ENCODE data around the gene ALKAL2. TPM values are rescaled to one million over a fixed set of nuclear protein-coding genes. Genes with fewer than 3 reads are reported as not detected.
"Not testable (repeated sequence)": the region's sequence is repeated elsewhere in the genome, so short reads cannot be mapped to it uniquely, and the experiment has no call there.

Gene ALKAL2
- polyA plus RNA-seq, 1 experiment: not detected

- no peak overlapping the region for H3K4me3 ChIP-seq (ENCODE audit: low read depth, low read length)
- ChIA-PET CTCF (no interaction called here), POLR2A (no interaction called here)
- no peak for TF ChIP-seq CTCF (IDR thresholded peaks at IDR 0.05; ENCODE audit: low read depth, low read length)
- peaks cover 57% of the 10 kb centered on the region for H3K9me3 ChIP-seq (ENCODE audit: control insufficient read depth, insufficient read depth, low read length)
- no peak for DNase-seq (ENCODE audit: low read depth, low spot score)
- no peaks in the 10 kb centered on the region for H3K27me3 ChIP-seq (ENCODE audit: control insufficient read depth, insufficient read depth, low read length)
- no peak overlapping the region for H3K27ac ChIP-seq (ENCODE audit: low read depth, low read length)
These were observed 28.5 kb upstream of the ALKAL2 start for GRCh38 chr2:316381-316780.

- H3K27me3 ChIP-seq (ENCODE audit: control insufficient read depth, insufficient read depth, low read length); H3K27ac ChIP-seq (ENCODE audit: low read depth, low read length); CTCF ChIA-PET; POLR2A ChIA-PET; H3K4me3 ChIP-seq (ENCODE audit: low read depth, low read length); DNase-seq (ENCODE audit: low read depth, low spot score): not testable (repeated sequence)
- peaks cover 57% of the 10 kb centered on the region for H3K9me3 ChIP-seq (ENCODE audit: control insufficient read depth, insufficient read depth, low read length)
These were observed 28.0 kb upstream of the ALKAL2 start for GRCh38 chr2:315925-316324.

DNA sequence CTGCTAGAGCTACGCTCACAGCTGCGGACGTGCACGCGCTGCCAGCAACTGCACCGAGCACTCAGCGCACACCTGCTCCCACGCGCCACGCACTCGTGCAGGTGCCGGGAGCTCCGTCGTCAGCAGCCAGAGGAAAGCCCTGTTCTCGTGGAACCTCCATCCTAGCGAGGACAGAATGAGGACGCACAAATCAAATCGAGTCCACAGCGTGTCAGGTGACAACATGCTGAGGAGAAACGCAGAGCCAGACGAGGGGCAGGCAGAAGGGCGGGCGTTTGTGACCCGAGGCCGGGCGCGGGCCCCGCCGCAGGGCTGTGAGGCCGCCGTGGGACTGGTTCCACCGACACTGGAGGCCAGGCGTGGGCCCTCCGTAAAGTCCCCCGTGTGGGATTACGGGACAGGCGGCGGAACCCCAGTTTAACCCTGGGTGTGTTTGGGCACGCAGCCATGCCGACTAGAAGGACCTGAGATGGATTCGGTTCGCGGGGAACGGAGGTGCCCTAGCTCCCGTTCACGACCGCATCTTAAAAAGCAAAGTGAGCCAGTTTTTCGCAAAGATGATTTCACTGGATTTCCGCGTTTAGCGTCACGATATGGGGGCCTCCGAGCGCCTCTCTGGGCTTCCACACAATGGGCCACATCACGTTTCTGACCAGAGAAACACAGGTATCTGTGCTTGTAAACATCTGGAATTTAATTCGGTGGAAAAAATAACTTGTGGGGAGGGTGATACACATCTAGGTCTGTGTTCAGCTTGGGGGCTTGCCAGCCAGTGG lies 26.9 kb upstream of the ALKAL2 start:
- CTCF ChIA-PET: no interaction called here
- no peak overlapping the region for H3K27ac ChIP-seq (ENCODE audit: low read depth, low read length)
- POLR2A ChIA-PET: no interaction called here
- peaks cover 50% of the 10 kb centered on the region for H3K9me3 ChIP-seq (ENCODE audit: control insufficient read depth, insufficient read depth, low read length)
- no peak overlapping the region for H3K4me3 ChIP-seq (ENCODE audit: low read depth, low read length)
- no peak for TF ChIP-seq CTCF (IDR thresholded peaks at IDR 0.05; ENCODE audit: low read depth, low read length)
- no peaks in the 10 kb centered on the region for H3K27me3 ChIP-seq (ENCODE audit: control insufficient read depth, insufficient read depth, low read length)
- no peak for DNase-seq (ENCODE audit: low read depth, low spot score)

DNA sequence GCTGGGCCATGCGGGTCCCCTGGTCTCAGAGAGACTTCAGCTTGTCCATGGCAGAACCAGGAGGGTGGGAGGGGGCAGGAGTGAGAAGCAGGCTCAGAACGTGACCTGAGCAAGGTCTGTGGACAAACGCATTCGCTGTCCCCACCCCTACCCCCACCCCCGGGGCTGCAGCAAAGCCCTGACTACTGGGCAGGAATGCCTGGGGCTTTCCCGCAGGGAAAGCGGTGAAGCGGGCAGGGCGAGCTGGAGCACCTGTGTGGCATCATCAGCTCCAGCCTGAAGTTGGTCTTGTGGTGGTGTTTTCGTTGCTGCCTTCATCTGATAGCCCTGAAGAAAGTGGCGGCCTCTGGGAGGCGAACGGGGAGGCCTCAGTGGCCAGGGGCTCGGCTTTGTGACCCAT lies 26.1 kb upstream of the ALKAL2 start:
- Histone ChIP-seq H3K27ac (ENCODE audit: low read depth, low read length) (no peak overlapping the region), H3K27me3 (ENCODE audit: control insufficient read depth, insufficient read depth, low read length) (no peaks in the 10 kb centered on the region), H3K4me3 (ENCODE audit: low read depth, low read length) (no peak overlapping the region), H3K9me3 (ENCODE audit: control insufficient read depth, insufficient read depth, low read length) (peaks cover 44% of the 10 kb centered on the region)
- CTCF ChIA-PET: no interaction called here
- DNase-seq (ENCODE audit: low read depth, low spot score): no peak
- POLR2A ChIA-PET: no interaction called here
- TF ChIP-seq CTCF (IDR thresholded peaks at IDR 0.05; ENCODE audit: low read depth, low read length): no peak

GRCh38 chr2:310994-311393 lies 23.1 kb upstream of the ALKAL2 start:
- H3K27me3 ChIP-seq (ENCODE audit: control insufficient read depth, insufficient read depth, low read length): no peaks in the 10 kb centered on the region
- TF ChIP-seq CTCF (IDR thresholded peaks at IDR 0.05; ENCODE audit: low read depth, low read length): no peak
- no peak for DNase-seq (ENCODE audit: low read depth, low spot score)
- CTCF ChIA-PET: no interaction called here
- peaks cover 22% of the 10 kb centered on the region for H3K9me3 ChIP-seq (ENCODE audit: control insufficient read depth, insufficient read depth, low read length)
- POLR2A ChIA-PET: no interaction called here
- no peak overlapping the region for H3K4me3 ChIP-seq (ENCODE audit: low read depth, low read length)
- no peak overlapping the region for H3K27ac ChIP-seq (ENCODE audit: low read depth, low read length)

Data from AG04450 (cell line).